Brain microvascular endothelial cell (primary cell): ENCODE results near the gene HPSE.
A peak's percentile ranks its signal among the peaks of the same experiment; 100 is the strongest.

Experiments used
- DNase-seq: peaks from one replicate; pipeline ENCODE4 v3.0.0-alpha.2; 2020
- H3K27ac ChIP-seq: fragments of 250-450 bp; sonication (Bioruptor Pico); 2 replicates; pipeline ENCODE4 v1.5.1; 2020; ENCODE audit warnings: mild to moderate bottlenecking, moderate library complexity
- H3K27me3 ChIP-seq: fragments of 250-450 bp; sonication (Bioruptor Pico); replicated peaks from 2 replicates; pipeline ENCODE4 v1.5.1; 2020; ENCODE audit warnings: mild to moderate bottlenecking
- H3K36me3 ChIP-seq: fragments of 250-450 bp; sonication (Bioruptor Pico); replicated peaks from 2 replicates; pipeline ENCODE4 v1.5.1; 2020; ENCODE audit warnings: mild to moderate bottlenecking
- H3K4me3 ChIP-seq: 2 replicates; pipeline ENCODE4 v1.5.1; 2011; ENCODE audit warnings: low read depth, mild to moderate bottlenecking, control low read depth, low read length, moderate library complexity
- in situ Hi-C: cut with HindIII; loops from 2 replicates; pipeline ENCODE4 v1.10.0; 2017; ENCODE audit warnings: low sequenced_read_pairs, low pct_ligation_motif_present
- TF ChIP-seq, protein P1 (sequence below): IDR thresholded peaks from 2 replicates; pipeline ENCODE4 v1.5.1; 2011; ENCODE audit warnings: low read depth, mild to moderate bottlenecking, moderate library complexity, low read length, control low read depth, inconsistent platforms; ENCODE audit errors: missing control alignments

HPSE gene

DNA sequence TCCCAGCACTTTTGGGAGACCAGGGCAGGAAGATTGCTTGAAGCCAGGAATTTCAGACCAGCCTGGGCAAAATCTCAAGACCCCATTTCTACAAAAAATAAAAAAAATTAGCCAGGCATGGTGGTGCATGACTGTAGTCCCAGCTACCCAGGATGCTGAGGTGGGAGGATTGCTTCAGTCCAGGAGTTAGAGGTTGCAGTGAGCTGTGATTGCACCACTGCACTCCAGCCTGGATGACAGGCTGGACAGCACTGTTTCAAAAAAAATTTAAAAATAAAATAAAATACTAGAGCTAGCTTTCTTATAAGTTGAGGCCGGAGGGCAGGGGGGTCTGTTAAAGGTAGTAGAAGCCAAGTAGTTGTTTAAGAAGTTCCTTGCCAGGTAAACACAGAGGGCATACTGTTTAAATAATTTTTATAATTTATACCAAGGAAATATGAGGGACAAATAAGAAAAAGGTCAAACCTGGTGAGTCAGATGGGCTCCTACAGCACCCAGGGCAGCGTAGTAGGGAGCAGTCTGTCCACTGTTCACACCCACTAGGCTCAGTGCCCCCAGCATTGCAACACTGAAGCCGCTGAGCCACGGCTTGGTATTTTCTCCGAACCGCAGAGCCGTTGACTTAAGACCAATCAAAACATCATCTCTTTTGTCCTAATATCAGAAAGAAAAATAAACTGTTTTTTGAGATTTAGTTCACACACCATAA lies 67.4 kb downstream of the HPSE start:
- in situ Hi-C loops, result loop anchor here (25.0 kb wide), 1 partner anchor 230 kb away; the partner anchor contains the start of gene COPS4
- Histone ChIP-seq H3K27ac (peak overlapping the region; percentile 31), H3K36me3 (no peaks in the 10 kb centered on the region), H3K27me3 (no peaks in the 10 kb centered on the region), H3K4me3 (no peak overlapping the region)
- DNase-seq, result peak; percentile 88
- TF ChIP-seq, protein P1, sequence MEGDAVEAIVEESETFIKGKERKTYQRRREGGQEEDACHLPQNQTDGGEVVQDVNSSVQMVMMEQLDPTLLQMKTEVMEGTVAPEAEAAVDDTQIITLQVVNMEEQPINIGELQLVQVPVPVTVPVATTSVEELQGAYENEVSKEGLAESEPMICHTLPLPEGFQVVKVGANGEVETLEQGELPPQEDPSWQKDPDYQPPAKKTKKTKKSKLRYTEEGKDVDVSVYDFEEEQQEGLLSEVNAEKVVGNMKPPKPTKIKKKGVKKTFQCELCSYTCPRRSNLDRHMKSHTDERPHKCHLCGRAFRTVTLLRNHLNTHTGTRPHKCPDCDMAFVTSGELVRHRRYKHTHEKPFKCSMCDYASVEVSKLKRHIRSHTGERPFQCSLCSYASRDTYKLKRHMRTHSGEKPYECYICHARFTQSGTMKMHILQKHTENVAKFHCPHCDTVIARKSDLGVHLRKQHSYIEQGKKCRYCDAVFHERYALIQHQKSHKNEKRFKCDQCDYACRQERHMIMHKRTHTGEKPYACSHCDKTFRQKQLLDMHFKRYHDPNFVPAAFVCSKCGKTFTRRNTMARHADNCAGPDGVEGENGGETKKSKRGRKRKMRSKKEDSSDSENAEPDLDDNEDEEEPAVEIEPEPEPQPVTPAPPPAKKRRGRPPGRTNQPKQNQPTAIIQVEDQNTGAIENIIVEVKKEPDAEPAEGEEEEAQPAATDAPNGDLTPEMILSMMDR, result no peak

DNA sequence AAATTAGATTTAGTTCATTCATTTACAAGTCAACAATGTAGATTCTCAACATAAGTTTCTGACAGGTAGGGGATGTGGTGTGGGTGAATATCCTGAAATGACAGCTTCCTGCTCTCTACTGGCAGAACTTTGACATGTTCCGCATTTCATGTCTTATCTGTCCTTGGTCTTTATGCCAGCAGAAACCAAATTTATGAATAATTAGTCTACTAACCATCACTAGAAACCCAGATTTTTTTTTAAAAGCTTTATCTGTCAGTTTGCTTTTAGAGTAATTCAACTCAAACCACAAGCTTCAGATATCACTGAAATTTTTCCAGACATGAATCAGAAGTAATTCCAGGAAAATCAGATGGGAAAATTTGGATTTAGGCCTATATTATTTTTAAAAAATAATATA lies 68.0 kb downstream of the HPSE start:
- H3K27me3 ChIP-seq, result no peaks in the 10 kb centered on the region
- TF ChIP-seq, protein P1, result no peak
- H3K27ac ChIP-seq, result peak overlapping the region; percentile 31
- in situ Hi-C loops, result loop anchor here (25.0 kb wide), 1 partner anchor 229 kb away; the partner anchor contains the start of gene COPS4
- no peaks in the 10 kb centered on the region for H3K36me3 ChIP-seq
- no peak overlapping the region for H3K4me3 ChIP-seq
- DNase-seq, result no peak

DNA sequence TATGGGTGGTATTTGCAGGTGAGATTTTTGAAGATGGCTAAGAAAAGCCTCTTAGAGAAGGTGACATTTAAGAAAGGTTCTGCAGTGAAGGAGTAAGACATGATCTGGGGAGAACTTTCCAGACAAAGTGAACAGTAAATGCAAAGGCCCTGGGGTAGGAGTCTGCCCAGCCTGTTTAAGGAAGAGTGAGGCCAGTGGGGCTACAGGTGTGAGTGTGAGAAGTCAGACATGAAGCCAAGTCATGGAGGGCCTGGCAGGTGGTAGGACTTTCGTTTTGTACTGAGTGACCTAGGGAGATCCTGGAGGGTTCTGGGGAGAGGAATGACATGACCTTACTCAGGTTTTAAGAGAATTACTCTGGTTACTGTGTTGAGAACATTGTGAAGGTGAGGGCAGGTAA lies 71.5 kb downstream of the HPSE start:
- in situ Hi-C loops, result loop anchor here (25.0 kb wide), 1 partner anchor 226 kb away; the partner anchor contains the start of gene COPS4
- no peak for DNase-seq
- H3K27ac ChIP-seq, result no peak overlapping the region
- no peaks in the 10 kb centered on the region for H3K27me3 ChIP-seq
- TF ChIP-seq, protein P1, result no peak
- H3K4me3 ChIP-seq, result no peak overlapping the region
- H3K36me3 ChIP-seq, result peaks cover 2% of the 10 kb centered on the region

- DNase-seq, result no peak
- Histone ChIP-seq H3K27me3 (no peaks in the 10 kb centered on the region), H3K4me3 (no peak overlapping the region), H3K27ac (no peak overlapping the region), H3K36me3 (peaks cover 2% of the 10 kb centered on the region)
- TF ChIP-seq, protein P1, result no peak
- in situ Hi-C loops, result loop anchor here (25.0 kb wide), 1 partner anchor 225 kb away; the partner anchor contains the start of gene COPS4
These were observed 72.0 kb downstream of the HPSE start for GRCh38 chr4:83262682-83263081.

- TF ChIP-seq, protein P1, result no peak
- in situ Hi-C loops, result loop anchor here (25.0 kb wide), 1 partner anchor 224 kb away; the partner anchor contains the start of gene COPS4
- H3K36me3 ChIP-seq, result peaks cover 2% of the 10 kb centered on the region
These were observed 73.3 kb downstream of the HPSE start for GRCh38 chr4:83261307-83261706.

More at GRCh38 chr4:83261307-83261706, 73.3 kb downstream of the HPSE start:
- Histone ChIP-seq H3K4me3 (no peak overlapping the region), H3K27ac (no peak overlapping the region), H3K27me3 (no peaks in the 10 kb centered on the region)
- DNase-seq, result no peak
